ENCODE results near the gene ERG28.
A peak's percentile ranks its signal among the peaks of the same experiment; 100 is the strongest.

The ERG28 gene

GRCh38 chr14:75702616-75703261 is 42.1 kb upstream of the ERG28 start:
- H3K4me3 ChIP-seq (ENCODE audit: low read depth, low read length), result no peak overlapping the region
- TF ChIP-seq GLIS1 (tag by site-specific recombination; IDR thresholded peaks at IDR 0.05) (peak; percentile 25; the same call in 1 of the 2 replicates), ZNF473 (tag by site-specific recombination; IDR thresholded peaks at IDR 0.05) (no peak), ZNF223 (tag by site-specific recombination; IDR thresholded peaks at IDR 0.05) (no peak)
- CTCF ChIA-PET, result interaction anchor here (0.7 to 1.4 kb wide), 3 partner anchors 8 to 276 kb away, joined by 3 to 5 read pairs (median 3); no protein-coding TSS in a partner anchor
- peaks cover 18 to 56% of the 10 kb centered on the region in 2 experiments for H3K36me3 ChIP-seq (ENCODE audit: control insufficient read depth in 2 of 2, insufficient read depth in 1 of 2, low read length in 2 of 2)
- no peak overlapping the region for H3K27ac ChIP-seq (ENCODE audit: extremely low read depth, low read depth, low read length)
- H3K4me1 ChIP-seq (ENCODE audit: control insufficient read depth, insufficient read depth, low read length), result no peaks in the 10 kb centered on the region
- POLR2A ChIA-PET, result no interaction called here
- H3K9me3 ChIP-seq (ENCODE audit: control insufficient read depth, insufficient read depth, low read depth, low read length), result no peaks in the 10 kb centered on the region

GRCh38 chr14:75702122-75702521 is 41.4 kb upstream of the ERG28 start:
- TF ChIP-seq ZNF571 (tag by site-specific recombination; IDR thresholded peaks at IDR 0.05) (no peak), ZNF121 (tag by site-specific recombination; IDR thresholded peaks at IDR 0.05) (no peak), ZNF16 (tag by site-specific recombination; IDR thresholded peaks at IDR 0.05; ENCODE audit: low read depth) (no peak), ZNF335 (tag by site-specific recombination; conservative IDR thresholded peaks at IDR 0.05) (no peak), ZNF132 (tag by site-specific recombination; IDR thresholded peaks at IDR 0.05; ENCODE audit: borderline replicate concordance) (no peak), ZNF560 (tag by site-specific recombination; IDR thresholded peaks at IDR 0.05; ENCODE audit: borderline replicate concordance) (no peak), PRDM2 (tag by site-specific recombination; IDR thresholded peaks at IDR 0.05; ENCODE audit: borderline replicate concordance) (no peak), ZFP37 (tag by site-specific recombination; IDR thresholded peaks at IDR 0.05) (no peak), ZNF580 (tag by site-specific recombination; IDR thresholded peaks at IDR 0.05) (no peak), ZNF544 (tag by site-specific recombination; IDR thresholded peaks at IDR 0.05) (no peak), ZSCAN30 (tag by site-specific recombination; IDR thresholded peaks at IDR 0.05) (no peak), ZNF704 (tag by site-specific recombination; IDR thresholded peaks at IDR 0.05) (no peak), GLI4 (tag by site-specific recombination; IDR thresholded peaks at IDR 0.05) (no peak), ZNF391 (tag by site-specific recombination; IDR thresholded peaks at IDR 0.05; ENCODE audit: borderline replicate concordance, low read depth) (no peak), GFI1B (tag by site-specific recombination; IDR thresholded peaks at IDR 0.05) (no peak), REST (tag by site-specific recombination; IDR thresholded peaks at IDR 0.05) (no peak), ZNF621 (tag by site-specific recombination; IDR thresholded peaks at IDR 0.05) (no peak), ZNF302 (tag by site-specific recombination; IDR thresholded peaks at IDR 0.05; ENCODE audit: low read depth) (no peak)
- ChIA-PET POLR2A (no interaction called here), CTCF (interaction anchor here (0.7 to 1.4 kb wide), 3 partner anchors 9 to 277 kb away, joined by 3 to 5 read pairs (median 3); no protein-coding TSS in a partner anchor)
- Histone ChIP-seq H3K4me3 (ENCODE audit: low read depth, low read length) (no peak overlapping the region), H3K36me3 (ENCODE audit: control insufficient read depth in 2 of 2, insufficient read depth in 1 of 2, low read length in 2 of 2) (peaks cover 14 to 52% of the 10 kb centered on the region in 2 experiments), H3K9me3 (ENCODE audit: control insufficient read depth, insufficient read depth, low read depth, low read length) (no peaks in the 10 kb centered on the region), H3K4me1 (ENCODE audit: control insufficient read depth, insufficient read depth, low read length) (no peaks in the 10 kb centered on the region), H3K27ac (ENCODE audit: extremely low read depth, low read depth, low read length) (no peak overlapping the region)

Measured in HEK293 (cell line).